HTR-8/SVneo (cell line): ENCODE data around the gene HMX1.

Experiments used
- DNase-seq: peaks from one replicate; pipeline ENCODE4 v3.0.0; 2011; ENCODE audit warnings: low spot score, mixed read lengths; ENCODE audit not compliant: insufficient read length
- FAIRE-seq: peaks from 2 replicates; lab custom pipeline; 2011; peaks lifted over from hg19 to GRCh38; lab: Jason Lieb, UNC

The HMX1 gene

DNA sequence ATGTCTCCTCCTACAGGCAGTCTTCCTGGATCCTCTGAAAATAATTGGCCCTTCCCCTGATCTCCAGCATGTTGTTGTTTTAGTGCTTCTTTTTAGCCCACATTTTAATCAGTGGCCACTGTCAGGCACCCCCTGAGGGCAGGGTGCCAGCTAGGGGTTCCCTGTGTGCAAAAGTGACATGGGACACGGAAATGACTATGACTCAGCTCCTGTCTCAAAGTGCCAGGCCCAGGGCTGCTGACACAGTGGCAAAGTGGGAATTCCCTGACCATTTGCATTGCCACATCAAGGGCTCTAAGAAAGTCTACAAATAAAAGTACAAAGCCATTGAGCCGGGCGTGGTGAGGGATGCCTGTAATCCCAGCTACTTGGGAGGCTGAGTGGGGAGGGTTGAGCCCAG, 24.8 kb downstream of the HMX1 start:
- FAIRE-seq (no peak), DNase-seq (no peak)

DNA sequence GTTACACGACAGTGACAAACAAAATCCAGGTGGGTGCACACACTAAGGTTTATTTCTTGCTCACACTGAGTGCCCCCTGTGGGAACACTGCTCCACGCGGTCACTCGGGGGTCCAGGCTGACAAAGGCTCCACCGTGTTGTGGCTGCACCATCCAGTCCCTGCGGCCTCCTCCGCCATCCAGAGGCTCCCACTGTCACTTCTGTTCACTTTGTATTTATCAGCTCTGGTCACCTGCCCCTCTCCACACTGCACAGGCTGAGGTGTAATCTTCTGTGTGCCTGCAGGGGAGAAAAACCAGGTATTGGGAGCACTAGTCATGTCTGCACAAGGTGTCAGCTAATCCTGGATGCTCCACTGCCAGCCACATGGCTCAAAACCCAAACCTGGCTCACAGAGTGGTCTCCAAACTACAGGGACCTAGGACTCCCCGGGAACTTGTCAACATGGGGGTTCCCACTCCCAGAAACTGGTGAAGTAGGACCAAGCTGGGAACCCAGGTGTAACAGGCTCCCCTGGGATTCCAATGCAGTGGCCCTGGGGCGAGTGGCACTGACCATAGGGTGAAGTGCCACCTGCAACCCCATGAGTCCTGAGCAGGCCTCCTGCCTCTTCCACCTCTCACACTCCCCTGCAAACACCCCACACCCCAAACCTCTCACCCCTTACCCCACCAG, 25.5 kb downstream of the HMX1 start:
- DNase-seq = no peak
- no peak for FAIRE-seq

DNA sequence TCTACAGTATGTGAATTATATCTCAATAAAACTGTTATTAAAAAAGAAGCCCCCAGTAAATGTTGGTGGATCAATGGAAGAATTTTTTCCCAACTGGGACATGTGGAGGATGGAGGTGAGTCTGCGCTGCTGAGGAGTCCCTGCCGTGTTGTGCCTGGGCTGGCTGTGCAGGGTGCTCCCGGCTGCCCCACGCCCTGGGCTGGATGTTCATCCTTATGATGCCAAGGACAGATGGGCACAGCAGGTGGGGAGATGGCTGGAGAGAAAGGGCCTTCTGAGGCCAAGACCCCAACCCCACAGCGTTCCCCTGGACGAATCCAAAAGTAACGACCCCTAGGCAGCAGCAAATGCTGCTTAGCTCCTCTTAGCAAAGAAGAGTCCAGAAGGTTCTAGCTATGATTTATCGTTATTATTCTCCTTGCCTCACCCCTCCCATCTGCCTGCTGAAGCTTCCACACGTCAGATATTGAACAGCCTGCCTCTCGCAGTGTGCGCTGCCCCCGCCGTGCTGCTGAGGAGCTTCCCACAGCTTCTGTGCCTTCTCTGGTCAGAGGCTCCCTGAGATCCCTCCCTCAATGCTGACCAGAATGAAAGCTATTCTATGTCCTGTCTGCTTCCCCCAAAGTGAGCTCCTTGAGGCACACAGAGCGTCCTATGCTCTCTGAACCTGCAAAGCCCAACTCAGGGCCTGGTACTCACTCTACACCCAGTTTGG, 26.5 kb downstream of the HMX1 start:
- DNase-seq (no peak), FAIRE-seq (no peak)

DNA sequence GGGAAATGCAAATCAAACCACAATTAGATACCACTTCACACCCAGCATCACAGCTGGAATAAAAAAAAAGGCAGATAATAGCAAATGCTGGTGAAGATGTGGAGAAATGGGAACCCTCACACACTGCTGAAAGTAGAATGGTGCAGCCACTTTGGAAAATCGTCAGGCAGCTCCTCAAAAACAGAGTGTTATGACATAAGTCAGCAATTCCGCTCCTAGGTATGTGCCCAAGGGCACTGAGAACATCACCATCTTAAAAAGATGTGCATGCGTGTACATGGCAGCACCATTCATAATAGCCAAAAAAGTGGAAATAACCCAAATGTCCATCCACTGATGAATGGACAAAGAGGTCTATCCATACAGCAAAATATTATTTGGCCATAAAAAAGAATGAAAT, 28.0 kb downstream of the HMX1 start:
- no peak for DNase-seq
- no peak for FAIRE-seq

DNA sequence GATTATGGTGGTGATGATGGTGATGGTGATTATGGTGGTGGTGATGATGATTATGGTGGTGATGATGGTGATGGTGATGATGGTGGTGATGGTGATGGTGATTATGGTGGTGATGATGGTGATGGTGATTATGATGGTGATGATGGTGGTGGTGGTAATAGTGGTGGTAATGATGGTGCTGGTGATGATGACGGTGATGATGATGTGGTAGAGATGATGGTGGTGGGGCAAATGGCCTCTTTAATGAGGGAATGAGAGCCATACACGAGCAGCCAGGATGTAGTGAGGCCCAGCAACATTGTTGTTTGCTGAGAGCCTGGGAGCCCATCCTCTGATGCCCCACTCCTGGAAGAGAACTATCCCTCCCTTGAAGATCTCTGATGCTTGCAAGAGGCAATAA, 29.0 kb downstream of the HMX1 start:
- FAIRE-seq (peak; percentile 89), DNase-seq (no peak)

DNA sequence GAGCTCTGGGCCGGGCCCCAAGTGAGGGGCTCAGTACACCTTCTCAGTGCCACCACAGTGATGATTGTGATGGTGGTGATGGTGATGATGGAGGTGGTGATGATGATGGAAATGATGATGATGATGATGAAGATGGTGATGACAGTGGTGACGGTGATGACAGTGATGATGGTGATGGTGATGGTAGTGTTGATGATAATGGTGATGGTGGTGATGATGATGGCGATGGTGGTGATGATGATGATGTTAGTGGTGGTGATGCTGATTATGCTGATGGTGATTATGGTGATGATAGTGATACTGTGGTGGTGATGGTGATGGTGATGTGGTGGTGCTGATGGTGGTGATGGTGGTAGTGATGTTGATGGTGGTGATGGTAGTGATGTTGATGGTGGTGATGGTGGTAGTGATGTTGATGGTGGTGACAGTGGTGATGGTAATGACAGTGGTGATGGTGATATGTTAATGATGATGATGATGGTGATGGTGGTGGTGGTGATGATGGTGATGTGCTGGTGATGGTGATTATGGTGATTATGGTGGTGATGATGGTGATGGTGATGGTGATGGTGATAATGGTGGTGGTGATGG, 29.9 kb downstream of the HMX1 start:
- no peak for DNase-seq
- peak; percentile 98 for FAIRE-seq

DNA sequence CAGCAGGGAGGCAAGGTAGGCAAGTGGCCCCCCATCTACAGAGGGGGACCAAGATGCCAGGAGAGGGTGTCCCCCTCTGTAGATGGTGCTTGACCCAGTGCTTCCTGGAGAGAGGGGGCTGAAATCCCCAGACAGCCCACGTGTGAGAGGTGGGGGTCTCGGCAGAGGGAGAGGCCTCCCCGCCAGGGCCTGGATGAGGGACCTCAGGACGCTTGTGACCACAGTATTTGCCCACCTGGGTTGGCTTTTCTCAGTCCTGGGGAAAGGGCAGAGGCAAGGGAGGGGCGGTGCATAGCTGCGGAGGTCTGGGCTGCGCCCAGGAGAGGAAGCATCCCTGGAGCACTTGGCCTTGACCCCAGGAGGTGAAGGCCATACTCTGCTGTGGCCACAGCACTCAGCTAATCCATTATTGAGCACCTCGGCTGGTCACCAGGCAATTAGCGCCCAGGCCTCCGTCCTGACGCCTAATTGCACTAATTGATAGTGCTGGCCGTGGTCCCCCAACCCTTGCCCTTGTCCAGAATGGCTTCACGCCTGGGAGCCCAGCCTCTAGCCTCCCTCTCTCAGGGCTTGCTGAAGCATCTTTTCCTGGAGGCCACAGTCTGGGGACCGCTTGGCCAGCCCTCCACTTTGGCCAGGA, 30.7 kb downstream of the HMX1 start:
- FAIRE-seq (no peak), DNase-seq (no peak)

DNA sequence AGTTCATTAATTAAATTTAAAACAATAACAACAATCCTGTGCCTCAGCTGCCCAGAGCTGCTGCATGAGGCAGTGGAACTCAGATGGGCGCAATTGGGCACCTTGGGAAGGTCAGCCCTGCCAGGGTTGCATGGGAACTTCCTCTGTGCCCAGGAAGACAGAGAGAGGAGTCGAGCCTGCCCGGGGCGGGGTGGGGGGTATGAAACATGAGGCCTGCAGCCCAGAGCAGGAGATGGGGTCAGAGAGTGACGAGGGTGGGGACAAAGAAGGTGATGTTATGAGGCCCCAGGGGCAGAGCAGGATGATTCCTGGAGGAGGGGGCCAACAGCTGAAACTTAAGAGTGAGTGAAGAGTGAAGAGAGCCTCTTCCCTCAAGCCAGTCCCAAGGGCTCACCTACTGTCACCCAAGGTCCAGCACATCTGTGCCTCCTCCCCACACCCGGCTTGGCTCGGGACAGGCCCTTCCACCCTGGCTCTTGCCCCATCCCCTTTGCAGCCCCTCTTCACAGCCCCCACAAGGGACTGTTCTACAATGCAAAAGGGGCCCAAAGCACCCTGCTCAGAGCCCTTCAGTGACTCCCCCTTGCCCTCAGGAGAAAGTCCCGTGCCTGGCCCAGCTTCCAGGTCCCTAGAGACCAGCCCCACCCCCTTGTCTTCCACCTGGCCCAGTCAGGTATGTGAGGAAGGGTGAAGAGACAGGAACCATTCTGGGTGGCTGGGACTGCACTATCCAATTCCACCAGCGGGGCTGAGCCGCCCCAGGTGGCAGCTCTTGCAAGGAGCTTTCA, 31.4 kb downstream of the HMX1 start:
- no peak for DNase-seq
- no peak for FAIRE-seq

DNA sequence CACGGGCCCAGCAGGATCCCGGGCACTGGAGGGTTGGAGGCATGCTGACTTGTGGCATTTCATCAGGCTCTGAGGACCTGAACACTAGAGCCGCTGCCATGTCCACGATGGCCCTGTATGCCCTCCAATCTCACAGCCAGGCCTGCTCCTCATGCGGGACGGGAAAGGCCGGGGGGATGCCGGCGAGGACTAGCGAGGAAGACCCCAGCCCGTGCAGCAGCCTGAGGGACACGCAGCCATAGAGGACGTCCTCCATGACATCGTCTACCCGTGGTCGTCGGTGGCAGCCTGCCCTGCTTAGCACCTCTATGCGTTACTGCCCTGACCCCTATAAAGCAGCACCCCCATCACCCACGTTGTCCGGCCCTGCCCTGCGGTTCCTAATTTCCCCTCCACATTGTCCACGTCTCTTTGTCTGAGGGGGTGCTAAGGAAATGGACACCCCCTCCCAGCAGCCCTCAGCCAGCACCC, 32.6 kb downstream of the HMX1 start:
- FAIRE-seq (no peak), DNase-seq (no peak)

DNA sequence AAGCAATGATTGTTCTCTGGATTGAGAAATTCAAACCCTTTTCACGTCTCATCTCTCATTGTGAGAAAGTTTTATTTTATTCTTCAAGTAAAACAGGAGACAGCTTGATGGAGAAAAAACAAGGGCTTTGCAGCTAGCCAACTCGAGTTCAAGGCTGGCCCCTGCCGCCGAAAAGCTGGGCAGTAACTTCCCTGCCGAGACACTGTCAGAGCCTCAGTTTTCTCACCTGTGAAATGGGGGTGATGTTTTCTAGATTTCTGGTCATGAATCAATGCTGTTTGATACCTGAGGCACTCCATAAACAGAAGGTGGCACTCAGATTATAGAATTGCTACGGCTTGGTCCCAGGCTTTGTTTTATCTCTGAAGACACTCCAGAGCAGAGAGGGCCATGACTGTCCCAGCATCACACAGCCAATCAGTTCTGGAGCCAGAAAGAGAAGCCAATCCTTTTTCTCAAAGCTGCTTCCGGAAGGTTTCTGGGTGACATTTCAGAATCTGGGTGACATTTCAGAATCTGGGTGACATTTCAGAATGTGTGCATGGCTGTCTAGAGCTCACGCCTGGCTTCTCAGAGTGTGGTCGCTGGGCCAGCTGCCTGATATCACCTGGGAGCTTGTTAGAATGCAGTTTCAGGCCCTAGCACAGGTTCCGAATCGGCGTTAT, 33.2 kb downstream of the HMX1 start:
- no peak for DNase-seq
- FAIRE-seq = no peak

DNA sequence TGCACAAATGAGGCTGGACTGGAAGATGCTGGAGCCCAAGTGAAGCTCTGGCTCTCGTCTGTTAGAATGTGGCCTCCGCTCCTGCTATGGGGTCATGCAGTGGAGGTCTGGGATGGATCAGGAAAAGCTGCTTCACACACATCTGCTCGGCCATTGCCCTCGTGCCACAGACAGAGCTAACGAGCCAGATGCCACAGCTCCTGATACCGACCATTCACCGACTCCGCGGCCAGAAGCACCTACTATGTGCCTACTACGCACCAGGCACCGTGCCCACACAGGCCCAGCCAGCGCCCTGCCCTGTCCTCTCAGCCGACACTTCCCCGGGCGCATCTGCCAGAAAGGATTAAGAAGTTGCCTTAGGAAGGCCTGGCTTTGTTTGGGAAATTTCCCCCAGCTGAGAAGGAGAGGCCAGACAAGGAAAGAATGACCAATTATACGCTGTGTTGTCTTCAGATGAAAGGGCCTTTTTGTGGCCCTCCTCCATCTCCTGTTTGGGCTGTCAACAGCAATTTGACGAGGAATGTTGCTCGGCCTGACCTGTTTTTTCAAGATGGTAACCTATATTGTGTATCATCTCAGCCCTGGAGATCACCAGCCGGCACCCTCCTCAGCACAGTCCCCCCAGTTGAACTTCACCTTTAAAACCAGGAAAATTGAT, 34.3 kb downstream of the HMX1 start:
- DNase-seq (no peak), FAIRE-seq (no peak)

DNA sequence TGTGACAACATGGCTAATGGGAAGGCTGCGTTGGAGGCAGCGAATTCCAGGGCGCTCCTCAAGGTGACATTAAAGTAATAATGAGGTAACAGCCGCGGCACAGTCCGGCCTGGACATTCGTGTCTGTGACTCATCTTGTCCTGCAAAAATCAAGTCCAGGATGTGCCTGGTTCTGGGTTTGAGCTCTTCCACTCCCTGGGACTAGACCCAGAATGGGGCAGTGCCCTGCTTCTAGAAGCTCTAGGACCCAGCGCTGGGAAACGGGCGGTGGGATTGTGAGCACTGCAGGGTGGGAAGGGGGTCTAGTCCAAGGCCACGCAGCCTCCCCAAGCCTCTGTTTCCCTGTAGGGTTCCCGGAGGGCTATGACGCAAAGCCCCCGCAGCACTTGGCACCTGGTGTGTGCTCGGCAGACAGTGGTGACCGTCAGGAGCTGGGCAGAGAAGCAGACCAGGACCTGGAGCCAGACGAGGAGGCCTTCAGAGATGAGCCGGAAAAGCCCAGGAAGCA, 34.9 kb downstream of the HMX1 start:
- FAIRE-seq (no peak), DNase-seq (no peak)

DNA sequence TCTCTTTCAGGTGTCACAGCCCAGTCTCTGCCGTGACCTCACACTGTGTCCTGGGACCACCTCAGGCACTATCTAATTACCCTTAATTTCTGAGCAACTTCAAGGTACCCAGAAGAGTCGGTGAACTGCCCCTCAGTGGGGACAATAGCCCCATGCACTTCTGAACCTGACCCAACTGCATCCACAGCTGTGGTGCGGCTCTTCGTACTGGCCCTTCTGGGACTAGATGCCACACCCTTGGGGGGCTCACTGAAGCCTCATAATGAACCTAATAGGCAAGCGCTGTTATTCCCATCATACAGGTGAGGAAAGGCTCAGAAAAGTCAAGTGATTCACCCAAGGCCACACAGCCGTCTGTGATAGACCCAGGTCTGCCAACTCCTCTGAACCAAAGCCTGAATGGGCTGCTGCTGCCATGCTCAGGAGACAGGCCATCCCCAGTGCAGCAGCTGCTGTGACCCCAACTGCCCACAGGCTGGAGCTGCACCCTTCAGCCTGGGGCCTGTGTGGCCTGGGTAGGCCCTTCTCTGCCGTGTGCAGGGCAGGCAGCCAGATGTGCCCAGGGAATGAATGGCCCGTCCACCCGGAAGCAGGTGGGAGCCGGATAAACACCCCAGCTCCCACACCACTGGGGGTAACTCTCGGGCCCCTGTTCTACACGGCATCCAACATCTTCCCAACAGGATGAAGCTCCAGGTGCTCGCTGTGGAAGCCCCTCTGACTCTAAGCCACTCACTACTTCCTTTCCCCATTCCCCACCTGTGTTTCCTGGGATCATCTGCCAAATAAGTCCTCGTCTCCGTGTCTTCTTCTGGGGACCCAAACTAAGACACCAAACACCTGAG, 35.9 kb downstream of the HMX1 start:
- DNase-seq (no peak), FAIRE-seq (no peak)

DNA sequence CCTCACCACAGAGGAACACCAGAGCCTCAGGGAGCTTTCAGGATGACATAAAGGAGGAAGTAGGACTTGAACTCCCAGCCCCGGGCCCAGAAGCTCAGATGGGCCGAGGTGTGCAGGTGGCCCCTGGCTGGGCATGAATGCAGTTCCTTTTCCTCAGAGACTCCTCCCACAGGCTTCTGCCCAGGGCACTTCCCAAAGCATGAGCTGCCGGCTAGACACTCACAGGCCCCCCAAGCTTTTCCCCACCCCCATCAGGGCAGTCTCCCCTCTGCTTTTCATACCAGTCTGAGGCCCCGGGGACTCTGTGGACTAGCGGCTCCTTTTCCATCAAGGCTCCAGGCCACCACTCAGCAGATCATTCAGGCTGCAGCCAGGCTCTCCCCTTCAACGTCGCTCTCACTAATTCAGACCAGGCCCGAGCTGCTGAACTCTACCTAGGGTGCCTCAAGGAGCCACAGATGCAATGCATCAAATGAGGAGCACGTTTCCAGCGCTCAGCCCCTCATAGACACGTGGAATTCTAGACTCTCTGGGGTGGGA, 36.9 kb downstream of the HMX1 start:
- no peak for FAIRE-seq
- DNase-seq = no peak

DNA sequence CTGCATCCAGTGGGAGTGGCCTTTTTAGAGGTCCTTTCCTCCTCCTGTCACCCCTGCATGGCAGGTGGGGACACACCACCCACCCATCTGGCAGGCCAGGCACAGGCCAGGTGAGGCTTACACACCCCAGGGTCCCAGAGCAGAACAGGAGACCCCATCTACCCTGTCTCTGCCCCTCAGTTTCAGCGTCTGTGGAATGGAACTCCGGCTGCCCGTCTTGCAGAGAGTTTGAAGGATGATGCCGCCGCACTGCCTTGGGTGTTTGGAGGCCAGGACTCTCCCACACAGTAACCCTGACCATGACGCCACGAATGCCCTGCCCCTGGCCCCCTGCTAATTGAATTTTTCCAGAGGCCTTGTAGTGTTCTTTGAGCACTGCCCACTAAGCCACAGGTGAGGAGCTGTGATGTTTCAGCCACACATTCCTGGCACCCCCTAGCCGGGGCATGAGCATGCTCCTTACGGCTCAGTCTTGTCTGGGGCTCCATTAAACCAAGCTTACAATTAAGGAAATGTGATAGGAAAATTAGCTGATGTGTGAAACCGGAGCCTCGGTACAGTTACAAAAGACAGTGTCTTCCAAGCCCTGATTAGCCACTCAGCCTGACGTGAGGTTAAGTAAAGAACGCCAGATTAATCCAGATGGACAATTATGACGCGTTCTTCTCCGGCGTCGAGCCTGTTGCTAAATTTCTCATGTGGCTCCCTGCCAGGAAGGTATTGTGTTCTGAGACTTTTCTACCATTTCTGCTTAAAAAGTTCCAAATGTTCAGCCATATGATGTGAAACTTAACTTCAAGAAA, 39.3 kb downstream of the HMX1 start:
- FAIRE-seq = no peak
- no peak for DNase-seq

DNA sequence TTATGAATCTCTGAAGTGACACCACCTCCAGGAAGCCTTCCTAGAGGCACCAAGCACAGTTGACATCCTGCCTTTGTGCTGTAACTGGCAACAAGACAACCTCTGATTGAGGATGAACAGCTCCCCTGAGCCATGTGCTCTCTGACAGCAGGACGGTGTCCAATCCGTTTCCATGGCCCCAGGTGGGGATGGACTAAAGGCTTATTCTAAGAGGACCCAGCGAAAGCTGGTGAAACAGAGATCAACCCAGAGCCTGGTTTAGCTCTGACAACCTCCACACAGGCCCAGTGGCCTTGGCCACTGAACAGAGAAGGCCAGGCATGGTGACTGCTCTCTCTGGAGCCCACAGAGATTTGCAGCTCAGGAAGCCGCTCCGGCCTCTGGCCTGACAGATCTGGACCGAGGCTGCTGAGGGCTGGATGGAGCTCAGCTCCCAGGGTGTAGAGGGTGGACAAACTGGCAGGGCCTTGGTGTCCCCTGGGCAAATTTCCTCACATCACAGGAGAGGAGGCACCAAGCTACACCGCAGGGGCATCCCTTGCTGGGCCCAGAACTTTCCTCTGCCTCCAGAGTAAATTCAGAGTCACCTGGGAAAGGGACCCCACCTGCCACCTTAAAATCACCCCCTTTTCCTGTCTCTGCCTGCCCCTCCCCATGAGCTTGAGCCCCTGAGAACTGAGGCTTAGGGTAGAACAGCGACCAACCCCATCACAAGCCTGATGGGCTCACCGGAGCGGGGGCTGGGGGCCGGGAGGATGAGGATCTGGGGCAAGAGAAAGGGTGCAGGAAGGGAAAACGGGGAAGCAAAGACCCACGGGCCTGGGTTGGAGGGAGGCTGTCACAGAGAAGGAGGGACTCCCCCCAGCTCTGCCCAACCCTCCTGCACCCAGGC, 40.2 kb downstream of the HMX1 start:
- no peak for FAIRE-seq
- DNase-seq = no peak
